H1 (cell line): ENCODE measurements around the gene EEF1AKMT3. TPM values are rescaled to one million over a fixed set of nuclear protein-coding genes. Genes with fewer than 3 reads are reported as not detected.

Experiments
- CTCF ChIA-PET: fragments of 300-600 bp; sonication (Branson Sonifier 250); formaldehyde crosslinking; loops from one replicate; lab custom pipeline; 2021; ENCODE audit not compliant: partially characterized antibody; lab: Charles Lee
- POLR2A ChIA-PET: fragments of 300-600 bp; sonication (Branson Sonifier 250); formaldehyde crosslinking; loops from one replicate; lab custom pipeline; 2021; ENCODE audit warnings: inconsistent platforms; ENCODE audit not compliant: partially characterized antibody; lab: Charles Lee
- DNase-seq, 2 experiments: peaks; one replicate each; pipeline versions ENCODE4 v3.0.0 to v3.0.0-alpha.2; 2010 to 2022; ENCODE audit warnings: low spot score in 2 of 2, low read depth in 1 of 2, mixed read lengths in 1 of 2
- FAIRE-seq: peaks from 2 replicates; lab custom pipeline; 2011; peaks lifted over from hg19 to GRCh38; lab: Jason Lieb, UNC
- H2AFZ ChIP-seq: 2 replicates; pipeline ENCODE4 v1.8.1; 2012; ENCODE audit warnings: low read length, inconsistent platforms
- H2AK5ac ChIP-seq: 2 replicates; pipeline ENCODE4 v1.6.1; 2013; ENCODE audit warnings: low read depth, low read length
- H2BK120ac ChIP-seq: replicated peaks from 2 replicates; pipeline ENCODE3; 2013; ENCODE audit warnings: low read depth, low read length, inconsistent platforms
- H2BK12ac ChIP-seq: 2 replicates; pipeline ENCODE4 v1.6.1; 2013; ENCODE audit warnings: low read depth, low read length
- H2BK15ac ChIP-seq: 2 replicates; pipeline ENCODE4 v1.6.1; 2013; ENCODE audit warnings: low read length
- H2BK20ac ChIP-seq: 2 replicates; pipeline ENCODE4 v1.6.1; 2013; ENCODE audit warnings: low read length
- H2BK5ac ChIP-seq: 2 replicates; pipeline ENCODE4 v1.6.1; 2013; ENCODE audit warnings: low read depth, low read length
- H3K14ac ChIP-seq: 2 replicates; pipeline ENCODE4 v1.6.1; 2013; ENCODE audit warnings: inconsistent platforms; ENCODE audit not compliant: insufficient read length
- H3K18ac ChIP-seq: 2 replicates; pipeline ENCODE4 v1.6.1; 2013; ENCODE audit warnings: low read length; ENCODE audit errors: extremely low read depth
- H3K23ac ChIP-seq: 2 replicates; pipeline ENCODE4 v1.6.1; 2013; ENCODE audit warnings: inconsistent platforms; ENCODE audit not compliant: insufficient read length
- H3K23me2 ChIP-seq: 2 replicates; pipeline ENCODE4 v1.6.1; 2013; ENCODE audit warnings: low read depth, low read length
- H3K27ac ChIP-seq: 2 replicates; pipeline ENCODE4 v1.6.1; 2011; ENCODE audit warnings: low read depth, low read length, inconsistent platforms
- H3K27me3 ChIP-seq, 4 experiments: replicated peaks in 1 of 4; 1 replicate in 1 of 4; 2 replicates in 3 of 4; pipeline versions ENCODE4 v1.6.1 to v1.8.1; 2011 to 2013; ENCODE audit warnings: low read length in 3 of 4, mild to moderate bottlenecking in 3 of 4, inconsistent platforms in 2 of 4, mixed read lengths in 2 of 4, moderate library complexity in 1 of 4; ENCODE audit not compliant: control insufficient read depth in 3 of 4, insufficient read depth in 3 of 4; ENCODE audit errors: extremely low read depth in 1 of 4
- H3K36me3 ChIP-seq, 4 experiments: 2 replicates each; pipeline versions ENCODE4 v1.6.1 to v1.8.1; 2011 to 2013; ENCODE audit warnings: mild to moderate bottlenecking in 4 of 4, low read length in 3 of 4, moderate library complexity in 2 of 4, control low read depth in 1 of 4, inconsistent platforms in 1 of 4; ENCODE audit not compliant: insufficient read depth in 4 of 4, control insufficient read depth in 2 of 4
- H3K4ac ChIP-seq: replicated peaks from 2 replicates; pipeline ENCODE3; 2013; ENCODE audit warnings: low read length, low read depth, mixed read lengths, inconsistent platforms; ENCODE audit not compliant: insufficient read length
- H3K4me1 ChIP-seq, 4 experiments: replicated peaks in 1 of 4; 1 replicate in 1 of 4; 2 replicates in 3 of 4; pipeline versions ENCODE4 v1.6.1 to v1.8.1; 2011 to 2013; ENCODE audit warnings: low read length in 3 of 4, inconsistent platforms in 2 of 4, mixed read lengths in 1 of 4; ENCODE audit not compliant: insufficient read depth in 4 of 4, control insufficient read depth in 3 of 4
- H3K4me2 ChIP-seq, 2 experiments: 2 replicates each; pipeline versions ENCODE4 v1.6.1 to v1.8.1; 2011 to 2013; ENCODE audit warnings: low read depth in 2 of 2, low read length in 2 of 2, control low read depth in 1 of 2, inconsistent platforms in 1 of 2, mild to moderate bottlenecking in 1 of 2; ENCODE audit not compliant: insufficient read depth in 1 of 2
- H3K4me3 ChIP-seq, 4 experiments: fragments of 200-600, 300-600 bp in 1 of 4; sonication (generic), shearing (Covaris generic), sonication (Bioruptor Twin) in 1 of 4; 2 replicates each; pipeline versions ENCODE4 v1.5.1 to v1.8.1; 2011 to 2016; ENCODE audit warnings: low read length in 4 of 4, low read depth in 3 of 4, control low read depth in 2 of 4, inconsistent platforms in 2 of 4, mild to moderate bottlenecking in 2 of 4, mixed read lengths in 1 of 4, moderate library complexity in 1 of 4; ENCODE audit not compliant: insufficient read depth in 2 of 4; ENCODE audit errors: extremely low read depth in 1 of 4
- H3K56ac ChIP-seq: replicated peaks from 2 replicates; pipeline ENCODE3; 2013; ENCODE audit warnings: low read depth, mild to moderate bottlenecking, mixed read lengths, low read length, inconsistent platforms; ENCODE audit not compliant: insufficient read length
- H3K79me1 ChIP-seq: 2 replicates; pipeline ENCODE4 v1.6.1; 2013; ENCODE audit warnings: low read depth, low read length, control low read depth
- H3K79me2 ChIP-seq, 2 experiments: 2 replicates each; pipeline versions ENCODE4 v1.6.1 to v1.8.1; 2012 to 2013; ENCODE audit warnings: low read length in 2 of 2, mild to moderate bottlenecking in 2 of 2, inconsistent platforms in 1 of 2; ENCODE audit not compliant: insufficient read depth in 2 of 2, control insufficient read depth in 1 of 2
- H3K9ac ChIP-seq, 4 experiments: replicated peaks in 1 of 4; 1 replicate in 1 of 4; 2 replicates in 3 of 4; pipeline versions ENCODE4 v1.6.1 to v1.8.1; 2011 to 2013; ENCODE audit warnings: low read depth in 3 of 4, low read length in 3 of 4, control low read depth in 2 of 4, mild to moderate bottlenecking in 2 of 4, moderate library complexity in 2 of 4, inconsistent platforms in 1 of 4; ENCODE audit errors: extremely low read depth in 1 of 4
- H3K9me3 ChIP-seq, 2 experiments: 2 replicates each; pipeline versions ENCODE4 v1.6.1 to v1.8.1; 2012 to 2013; ENCODE audit warnings: mild to moderate bottlenecking in 2 of 2, moderate library complexity in 2 of 2, control low read depth in 1 of 2, inconsistent platforms in 1 of 2, low read depth in 1 of 2, low read length in 1 of 2, mixed read lengths in 1 of 2; ENCODE audit not compliant: insufficient read depth in 2 of 2
- H4K20me1 ChIP-seq, 2 experiments: replicated peaks in 1 of 2; 2 replicates each; pipeline versions ENCODE3 to v1.8.1; 2011 to 2013; ENCODE audit warnings: inconsistent platforms in 2 of 2, low read length in 2 of 2, mild to moderate bottlenecking in 1 of 2; ENCODE audit not compliant: insufficient read depth in 2 of 2, control insufficient read depth in 1 of 2
- H4K5ac ChIP-seq: 2 replicates; pipeline ENCODE4 v1.6.1; 2013; ENCODE audit warnings: low read length, low read depth, mixed read lengths, inconsistent platforms; ENCODE audit not compliant: insufficient read length
- H4K8ac ChIP-seq: 2 replicates; pipeline ENCODE4 v1.8.0; 2013; ENCODE audit warnings: mild to moderate bottlenecking, moderate library complexity, low read length, inconsistent platforms; ENCODE audit not compliant: insufficient read depth; ENCODE audit errors: extremely low read depth
- H4K91ac ChIP-seq: replicated peaks from 2 replicates; pipeline ENCODE3; 2013; ENCODE audit warnings: low read length, mixed read lengths, inconsistent platforms; ENCODE audit not compliant: insufficient read length
- BRCA1 ChIP-seq: IDR thresholded peaks from 2 replicates; pipeline ENCODE4 v1.6.1; 2012; ENCODE audit warnings: low read depth, low read length, improper control_type of control experiment
- CEBPB ChIP-seq: IDR thresholded peaks from 2 replicates; pipeline ENCODE4 v1.6.1; 2012; ENCODE audit warnings: low read depth, low read length
- CHD1 ChIP-seq: IDR thresholded peaks from 2 replicates; pipeline ENCODE4 v1.6.1; 2012; ENCODE audit warnings: low read depth, low read length, improper control_type of control experiment
- EGR1 ChIP-seq: IDR thresholded peaks from 2 replicates; pipeline ENCODE4 v1.6.1; 2011; ENCODE audit warnings: low read depth, low read length, borderline replicate concordance
- HDAC6 ChIP-seq: IDR thresholded peaks from one replicate; pipeline ENCODE4 v1.7.1; 2012; ENCODE audit warnings: low read depth, mild to moderate bottlenecking, inconsistent platforms, low read length, moderate library complexity
- JUN ChIP-seq: IDR thresholded peaks from 2 replicates; pipeline ENCODE4 v1.6.1; 2011; ENCODE audit warnings: low read depth, mild to moderate bottlenecking, improper control_type of control experiment, low read length
- KDM4A ChIP-seq: IDR thresholded peaks from one replicate; pipeline ENCODE4 v1.7.1; 2012; ENCODE audit warnings: low read depth, mild to moderate bottlenecking, moderate library complexity, low read length, inconsistent platforms; ENCODE audit not compliant: severe bottlenecking
- PHF8 ChIP-seq: fragments of 200-600 bp; sonication (generic); conservative IDR thresholded peaks from 2 replicates; pipeline ENCODE4 v1.7.1; 2012; ENCODE audit warnings: low read depth, mild to moderate bottlenecking, inconsistent platforms, low read length, moderate library complexity
- POLR2AphosphoS5 ChIP-seq: IDR thresholded peaks from 2 replicates; pipeline ENCODE4 v1.6.1; 2011; ENCODE audit warnings: low read depth, low read length
- SP1 ChIP-seq: IDR thresholded peaks from 2 replicates; pipeline ENCODE4 v1.6.1; 2011; ENCODE audit warnings: low read depth, low read length
- SP2 ChIP-seq: IDR thresholded peaks from 2 replicates; pipeline ENCODE4 v1.6.1; 2012; ENCODE audit warnings: mild to moderate bottlenecking, low read length, inconsistent platforms
- TAF7 ChIP-seq: optimal IDR thresholded peaks from 2 replicates; pipeline ENCODE3; 2011; ENCODE audit warnings: low read depth, mild to moderate bottlenecking, inconsistent platforms, low read length, moderate library complexity, borderline replicate concordance
- TCF12 ChIP-seq: IDR thresholded peaks from 2 replicates; pipeline ENCODE4 v1.6.1; 2011; ENCODE audit warnings: low read depth, mild to moderate bottlenecking, low read length
- ZNF274 ChIP-seq: IDR thresholded peaks from 2 replicates; pipeline ENCODE4 v1.7.0; 2012; ENCODE audit warnings: low read length, borderline replicate concordance; ENCODE audit errors: extremely low read depth
- WGBS, 2 experiments: shearing (Covaris generic) in 1 of 2; methylation state at CpG; one replicate each; pipeline versions ENCODE4 v1.1.6 to v1.1.7; 2013 to 2015; ENCODE audit warnings: low lambda C conversion rate in 2 of 2, mixed read lengths in 2 of 2, inconsistent platforms in 1 of 2, low coverage in 1 of 2, missing lambda C conversion rate in 1 of 2; ENCODE audit not compliant: insufficient replicate concordance in 2 of 2, insufficient coverage in 1 of 2, insufficient read length in 1 of 2; ENCODE audit errors: extremely low coverage in 1 of 2, missing lambda C conversion rate in 1 of 2; 5-methylcytosine and 5-hydroxymethylcytosine counted together
- polyA plus RNA-seq, 7 experiments: library from polyadenylated mRNA; depleted of rRNA in 3 of 7; stranded (reverse) in 5 of 7; unstranded in 2 of 7; fragments of >200 nt in 5 of 7; fragments of 200-250 nt in 2 of 7; gene quantifications; 1 replicate in 5 of 7; 2 replicates in 1 of 7; 4 replicates in 1 of 7; pipeline versions ENCODE4 v1.2.1 to v1.2.3, GENCODE V29; 2011 to 2013; ENCODE audit warnings: missing spikeins in 2 of 7, mixed read lengths in 2 of 7
- total RNA-seq: library from RNA; stranded (reverse); fragmentation: NEBNext Ultra II Directional; extraction: Animal tissue kit (Norgen Biotek cat#: 25700); gene quantifications from 2 replicates; pipeline ENCODE4 v1.2.1, GENCODE V29; 2021

The EEF1AKMT3 gene
- total and polyA plus RNA-seq, 2 of the 8 experiments (the other 6 are each of a cell fraction or from before 2014, with no cell fraction given): 3.1 to 4.4 TPM

DNA sequence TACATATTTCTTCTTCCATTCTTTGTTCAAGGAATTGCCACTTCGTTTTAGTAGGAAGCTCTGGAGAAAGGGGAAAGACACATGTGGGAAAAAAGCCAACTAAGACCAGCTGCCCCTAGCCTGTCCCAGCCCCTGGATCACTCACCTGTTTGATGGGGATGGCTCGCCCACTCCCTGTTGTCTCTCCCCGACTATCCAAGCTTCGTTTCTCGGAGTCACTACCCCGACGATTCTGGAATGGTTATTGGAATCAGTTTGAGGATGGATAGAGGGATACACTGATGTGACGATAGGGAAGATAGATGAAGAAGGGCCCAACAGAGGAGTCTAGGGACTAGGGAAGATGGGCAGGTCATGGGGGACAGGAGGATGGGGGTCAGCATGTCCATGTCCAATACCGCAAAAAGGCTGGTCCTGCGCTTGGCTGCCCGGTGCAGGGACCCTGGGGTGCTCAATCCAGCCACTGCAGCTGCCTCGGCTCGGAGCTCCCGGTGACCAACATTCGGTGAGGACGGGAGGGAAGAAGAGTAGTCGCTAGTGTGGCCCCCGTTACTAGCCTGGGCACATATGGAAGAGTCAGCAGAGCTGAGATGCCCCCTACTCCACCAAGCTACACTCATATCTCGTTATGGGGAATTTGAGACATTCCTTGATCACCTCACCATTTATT lies 40.9 kb upstream of the EEF1AKMT3 start:
- H4K5ac ChIP-seq: no peak overlapping the region
- peaks cover 5% of the 10 kb centered on the region; the same call in 1 of the 2 replicates for H3K23me2 ChIP-seq
- no peak overlapping the region for H2BK20ac ChIP-seq
- no peak overlapping the region for H2AFZ ChIP-seq
- no peaks in the 10 kb centered on the region for H3K9me3 ChIP-seq
- H3K4me3 ChIP-seq: no peak overlapping the region
- no peak overlapping the region for H4K8ac ChIP-seq
- H2BK5ac ChIP-seq: no peak overlapping the region
- no peak overlapping the region for H3K23ac ChIP-seq
- peaks cover 2 to 19% of the 10 kb centered on the region in 2 experiments for H4K20me1 ChIP-seq
- no peak overlapping the region for H2BK15ac ChIP-seq
- H3K79me1 ChIP-seq: no peaks in the 10 kb centered on the region
- POLR2A ChIA-PET: interaction anchor here (0.9 to 3.4 kb wide), 3 partner anchors 14 to 89 kb away, joined by 3 to 10 read pairs (median 3); partner anchors contain the start of gene TSPAN31
- no peaks in the 10 kb centered on the region for H3K79me2 ChIP-seq
- no peaks in the 10 kb centered on the region for H3K36me3 ChIP-seq
- no peak overlapping the region for H3K4ac ChIP-seq
- H3K4me2 ChIP-seq: no peak overlapping the region
- H3K14ac ChIP-seq: no peak overlapping the region
- no peak overlapping the region for H3K9ac ChIP-seq
- no peak overlapping the region for H3K18ac ChIP-seq
- H3K27me3 ChIP-seq: peaks cover 35 to 96% (median 80%) of the 10 kb centered on the region in 4 experiments
- H2AK5ac ChIP-seq: no peak overlapping the region
- 89% methylated on average over 19 of the region's 19 CpGs; no CpG with 5 or more reads in 1 of the 2 experiments for WGBS, 2 experiments
- H3K4me1 ChIP-seq: peaks cover 6 to 21% (median 13%) of the 10 kb centered on the region in 4 experiments; a peak in 6 of 7 replicates
- H4K91ac ChIP-seq: no peak overlapping the region
- H2BK12ac ChIP-seq: no peak overlapping the region
- H3K27ac ChIP-seq: no peak overlapping the region
- DNase-seq (no peak), FAIRE-seq (no peak)
- no peak overlapping the region for H3K56ac ChIP-seq
- CTCF ChIA-PET: interaction anchor here (0.6 to 2.6 kb wide), 6 partner anchors 10 to 147 kb away, joined by 3 to 19 read pairs (median 5); partner anchors contain the start of gene TSPAN31
- no peak overlapping the region for H2BK120ac ChIP-seq
- TF ChIP-seq CHD1 (no peak), TAF7 (no peak), EGR1 (no peak), CEBPB (no peak), ZNF274 (no peak), SP2 (no peak), KDM4A (no peak), POLR2AphosphoS5 (no peak), PHF8 (no peak), TCF12 (no peak), SP1 (no peak), HDAC6 (no peak), BRCA1 (no peak), JUN (no peak)
